ENCODE results near the gene TRIM44.

GRCh38 chr11:35761899-35762298, 99.3 kb downstream of the TRIM44 start:
- TF ChIP-seq CTCF (IDR thresholded peaks at IDR 0.05 in 8 of 11, conservative IDR thresholded peaks at IDR 0.05 in 3 of 11) (no peak), POLR2A (IDR thresholded peaks at IDR 0.05) (no peak), POLR2AphosphoS5 (IDR thresholded peaks at IDR 0.05) (no peak)

Data from spleen (tissue), 7 donors.